WI38 (cell line): ENCODE data around the gene ZSCAN22.
A peak's percentile ranks its signal among the peaks of the same experiment; 100 is the strongest.

ENCODE experiments used
- H3K4me3 ChIP-seq: 2 replicates; pipeline ENCODE4 v1.5.1; 2011; ENCODE audit warnings: low read depth, mild to moderate bottlenecking, control low read depth, low read length
- CTCF ChIP-seq: IDR thresholded peaks from 2 replicates; pipeline ENCODE4 v1.5.1; 2012; ENCODE audit warnings: low read depth, mild to moderate bottlenecking, control low read depth, low read length

ZSCAN22 gene

GRCh38 chr19:58346961-58347929, 20.5 kb downstream of the ZSCAN22 start:
- peak overlapping the region; percentile 87 for H3K4me3 ChIP-seq
- TF ChIP-seq CTCF: no peak

- H3K4me3 ChIP-seq: peak overlapping the region; percentile 87
These were observed 21.3 kb downstream of the ZSCAN22 start for GRCh38 chr19:58348080-58348479.

- H3K4me3 ChIP-seq: no peak overlapping the region
- TF ChIP-seq CTCF: no peak
These were observed 22.8 kb downstream of the ZSCAN22 start for GRCh38 chr19:58349590-58349989.

DNA sequence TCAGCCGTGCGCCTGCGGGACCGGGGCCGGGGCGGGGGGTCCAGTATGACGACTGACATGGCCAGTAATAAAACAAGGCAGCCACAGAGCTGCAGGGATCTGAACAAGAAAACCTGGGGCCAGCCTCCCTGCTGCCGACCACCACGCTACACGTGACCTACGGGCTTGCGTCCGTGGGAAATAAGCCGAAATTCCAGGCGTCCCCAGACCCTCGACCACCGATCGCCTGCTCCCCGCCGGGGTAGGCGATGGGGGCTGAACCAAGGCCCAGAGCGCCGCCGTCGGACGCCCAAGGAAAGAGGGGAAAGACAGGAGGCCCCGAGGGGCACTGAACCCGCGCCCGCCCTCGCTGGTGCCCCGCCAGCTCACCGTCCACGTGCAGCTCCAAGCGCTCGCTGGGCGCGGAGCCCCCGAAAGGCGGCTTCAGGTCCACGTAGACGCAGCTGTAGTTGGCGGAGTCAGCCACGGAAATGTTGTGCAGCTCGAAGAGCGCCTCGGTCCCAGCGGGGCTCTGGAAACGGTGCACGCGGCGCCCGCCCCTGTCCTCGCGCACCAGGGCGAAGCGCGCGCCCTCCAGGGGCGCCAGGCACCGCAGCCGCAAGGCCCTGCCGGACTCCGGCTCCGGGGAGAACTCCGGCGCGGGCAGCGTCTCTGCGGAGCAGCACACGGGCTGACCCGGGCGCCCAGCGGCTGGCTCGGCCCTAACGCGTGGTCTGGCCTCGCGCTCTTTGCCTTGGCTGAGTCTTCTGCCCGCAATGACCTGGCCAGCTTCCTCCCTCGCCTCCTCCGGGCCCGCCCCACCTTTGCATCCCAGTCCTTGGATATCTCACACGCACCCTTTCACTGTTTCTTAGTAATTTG, 23.4 kb downstream of the ZSCAN22 start:
- no peak overlapping the region for H3K4me3 ChIP-seq
- no peak for TF ChIP-seq CTCF

DNA sequence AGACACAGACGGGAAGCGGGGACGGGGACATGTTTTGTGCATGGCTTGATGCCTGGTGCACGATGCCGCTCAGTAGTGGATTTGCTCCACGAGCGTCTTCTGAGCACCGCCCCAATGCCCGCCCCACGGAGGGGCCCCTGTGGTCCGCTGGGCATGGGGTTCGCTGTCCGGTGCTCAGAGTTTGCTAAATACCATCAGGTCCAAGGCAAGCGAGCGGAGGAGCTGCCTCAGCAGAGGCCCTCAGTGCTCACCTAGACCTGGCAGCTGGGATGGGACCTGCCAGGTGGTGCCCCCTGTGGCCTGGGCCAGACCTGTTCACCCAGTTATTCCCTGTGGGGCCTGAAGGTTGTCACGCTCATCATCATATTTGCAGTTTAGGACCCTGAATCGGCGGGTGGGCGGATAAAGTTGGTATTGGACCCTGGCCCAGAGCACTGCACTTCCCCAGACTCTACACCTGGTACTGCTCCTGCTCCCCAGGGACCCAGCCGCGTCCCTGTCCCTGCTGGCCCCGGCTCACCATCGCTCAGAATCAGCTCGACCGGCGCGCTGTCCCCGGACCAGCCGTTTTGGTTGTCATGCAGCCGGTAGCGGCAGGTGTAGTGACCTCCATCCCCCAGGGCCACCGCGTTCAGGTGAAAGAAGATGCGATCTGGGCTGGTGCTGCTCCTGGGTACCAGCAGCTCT, 24.2 kb downstream of the ZSCAN22 start:
- TF ChIP-seq CTCF: no peak
- no peak overlapping the region for H3K4me3 ChIP-seq

- H3K4me3 ChIP-seq: no peak overlapping the region
- TF ChIP-seq CTCF: no peak
These were observed 24.7 kb downstream of the ZSCAN22 start for GRCh38 chr19:58351558-58351878.

DNA sequence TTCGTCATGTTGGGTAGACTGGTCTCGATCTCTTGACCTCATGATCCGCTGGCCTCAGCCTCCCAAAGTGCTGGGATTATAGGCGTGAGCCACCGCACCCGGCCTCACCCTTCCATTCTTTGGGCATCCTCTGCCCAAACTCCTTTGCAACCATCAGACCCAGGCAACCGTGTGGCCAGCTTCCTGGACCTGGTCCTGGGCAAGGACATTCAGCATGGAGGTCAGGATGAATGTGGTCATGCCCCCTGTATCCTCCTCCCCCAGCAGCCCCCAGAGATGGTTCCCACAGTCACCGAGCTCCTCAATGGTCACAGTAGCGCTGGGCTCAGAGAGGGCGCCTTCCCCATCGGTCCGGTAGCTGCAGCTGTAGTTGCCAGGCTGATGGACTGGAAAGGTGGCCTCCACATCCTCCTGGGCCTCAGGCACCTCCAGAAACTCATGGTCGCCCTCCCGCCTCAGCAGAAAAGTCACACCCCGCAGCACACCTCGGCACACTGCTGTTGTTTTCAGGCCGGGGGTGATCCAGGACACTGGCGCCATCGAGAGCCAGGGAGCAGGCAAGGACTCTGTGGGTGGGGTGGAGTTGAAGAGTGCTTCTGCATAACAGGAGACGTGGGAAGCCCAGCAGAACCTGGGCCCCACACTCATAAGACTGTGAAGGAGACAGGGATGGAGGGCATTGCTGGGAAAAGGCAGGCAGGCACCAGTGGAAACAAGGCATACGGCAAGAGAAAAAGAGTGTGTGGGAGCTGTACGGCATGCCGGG, 25.4 kb downstream of the ZSCAN22 start:
- no peak overlapping the region for H3K4me3 ChIP-seq
- no peak for TF ChIP-seq CTCF
